GM20000 (cell line): ENCODE data around the gene DNAH1.

ENCODE experiments used
- DNase-seq: peaks from one replicate; pipeline ENCODE4 v3.0.0; 2012; ENCODE audit warnings: low spot score
- TF ChIP-seq, protein P1 (sequence below): IDR thresholded peaks from 2 replicates; pipeline ENCODE4 v1.5.1; 2012; ENCODE audit warnings: mild to moderate bottlenecking, control low read depth; ENCODE audit errors: extremely low read depth, missing control alignments

DNAH1 gene

DNA sequence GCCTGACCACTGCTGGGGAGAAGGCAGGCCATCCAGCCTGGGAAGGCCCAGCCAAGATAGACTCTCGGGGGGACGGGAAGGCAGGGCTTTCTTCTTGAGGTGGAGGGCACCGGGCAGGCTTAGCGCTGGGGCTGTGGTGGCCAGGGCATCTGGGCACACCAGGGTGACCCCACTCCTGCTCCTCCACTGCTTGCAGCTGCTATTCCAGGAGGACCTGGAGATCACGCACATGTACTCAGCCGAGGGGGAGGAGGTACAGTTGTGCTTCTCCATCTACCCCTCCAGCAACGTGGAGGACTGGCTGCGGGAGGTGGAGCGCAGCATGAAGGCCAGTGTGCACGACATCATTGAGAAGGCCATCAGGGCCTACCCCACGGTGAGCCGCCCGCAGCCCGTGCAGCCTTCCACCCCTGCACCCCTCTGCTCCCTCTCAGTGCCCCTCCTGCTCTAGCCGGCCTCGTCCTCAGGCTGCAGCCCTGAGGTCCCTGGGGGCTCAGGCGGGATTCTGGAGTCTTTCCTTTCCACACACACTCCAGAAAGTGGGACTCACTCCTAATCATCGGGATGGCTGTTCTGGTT lies 42.3 kb downstream of the DNAH1 start:
- TF ChIP-seq, protein P1, sequence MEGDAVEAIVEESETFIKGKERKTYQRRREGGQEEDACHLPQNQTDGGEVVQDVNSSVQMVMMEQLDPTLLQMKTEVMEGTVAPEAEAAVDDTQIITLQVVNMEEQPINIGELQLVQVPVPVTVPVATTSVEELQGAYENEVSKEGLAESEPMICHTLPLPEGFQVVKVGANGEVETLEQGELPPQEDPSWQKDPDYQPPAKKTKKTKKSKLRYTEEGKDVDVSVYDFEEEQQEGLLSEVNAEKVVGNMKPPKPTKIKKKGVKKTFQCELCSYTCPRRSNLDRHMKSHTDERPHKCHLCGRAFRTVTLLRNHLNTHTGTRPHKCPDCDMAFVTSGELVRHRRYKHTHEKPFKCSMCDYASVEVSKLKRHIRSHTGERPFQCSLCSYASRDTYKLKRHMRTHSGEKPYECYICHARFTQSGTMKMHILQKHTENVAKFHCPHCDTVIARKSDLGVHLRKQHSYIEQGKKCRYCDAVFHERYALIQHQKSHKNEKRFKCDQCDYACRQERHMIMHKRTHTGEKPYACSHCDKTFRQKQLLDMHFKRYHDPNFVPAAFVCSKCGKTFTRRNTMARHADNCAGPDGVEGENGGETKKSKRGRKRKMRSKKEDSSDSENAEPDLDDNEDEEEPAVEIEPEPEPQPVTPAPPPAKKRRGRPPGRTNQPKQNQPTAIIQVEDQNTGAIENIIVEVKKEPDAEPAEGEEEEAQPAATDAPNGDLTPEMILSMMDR = no peak
- no peak for DNase-seq

DNA sequence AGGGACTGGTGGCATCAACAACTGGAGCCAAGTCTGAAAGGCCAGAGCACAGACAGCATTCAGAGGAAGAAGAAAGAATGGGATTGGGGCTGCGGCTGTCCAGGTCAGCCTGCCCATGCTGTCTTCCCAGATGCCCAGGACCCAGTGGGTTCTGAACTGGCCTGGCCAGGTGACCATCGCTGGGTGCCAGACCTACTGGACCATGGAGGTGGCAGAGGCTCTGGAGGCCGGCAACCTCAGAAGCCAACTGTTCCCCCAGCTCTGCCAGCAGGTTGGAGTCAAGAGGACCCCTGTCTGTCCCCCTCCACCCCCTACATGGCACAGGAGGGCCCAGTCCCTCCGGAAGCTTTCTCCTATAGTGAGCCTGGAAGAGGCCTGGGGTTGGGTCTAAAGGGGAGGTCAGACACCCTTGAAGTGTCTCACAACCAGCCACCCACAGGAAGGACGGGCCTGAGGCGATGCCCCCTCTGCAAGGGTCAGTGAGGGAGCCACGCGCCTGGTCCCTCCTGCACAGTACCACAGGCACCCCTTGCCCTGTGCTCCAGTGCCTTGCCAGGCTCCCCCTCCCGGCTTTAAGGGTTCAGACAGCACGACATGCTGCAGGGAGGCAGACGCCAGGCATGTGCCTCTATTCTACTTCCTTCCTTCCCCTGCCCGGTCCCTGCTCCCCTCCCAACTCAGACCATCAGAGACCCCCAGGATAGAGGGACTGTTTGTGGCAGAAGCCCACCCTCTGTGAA lies 43.2 kb downstream of the DNAH1 start:
- no peak for DNase-seq
- TF ChIP-seq, protein P1 = no peak

DNA sequence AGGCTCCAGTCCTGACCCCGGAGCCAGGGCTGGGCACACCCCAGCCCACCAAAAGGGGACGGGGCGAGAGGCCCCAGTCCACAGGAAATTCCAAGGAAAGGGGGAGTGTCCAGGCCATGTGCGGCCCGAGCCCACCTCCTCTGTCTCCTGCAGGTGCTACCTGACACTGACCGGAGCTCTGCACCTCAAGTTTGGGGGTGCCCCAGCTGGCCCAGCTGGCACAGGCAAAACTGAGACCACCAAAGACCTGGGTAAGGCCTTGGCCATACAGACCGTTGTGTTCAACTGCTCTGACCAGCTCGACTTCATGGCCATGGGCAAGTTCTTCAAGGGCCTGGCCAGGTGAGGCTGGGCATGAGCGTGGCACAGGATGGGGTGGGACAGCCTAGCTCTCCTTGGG lies 44.9 kb downstream of the DNAH1 start:
- DNase-seq = no peak
- TF ChIP-seq, protein P1 = no peak

DNA sequence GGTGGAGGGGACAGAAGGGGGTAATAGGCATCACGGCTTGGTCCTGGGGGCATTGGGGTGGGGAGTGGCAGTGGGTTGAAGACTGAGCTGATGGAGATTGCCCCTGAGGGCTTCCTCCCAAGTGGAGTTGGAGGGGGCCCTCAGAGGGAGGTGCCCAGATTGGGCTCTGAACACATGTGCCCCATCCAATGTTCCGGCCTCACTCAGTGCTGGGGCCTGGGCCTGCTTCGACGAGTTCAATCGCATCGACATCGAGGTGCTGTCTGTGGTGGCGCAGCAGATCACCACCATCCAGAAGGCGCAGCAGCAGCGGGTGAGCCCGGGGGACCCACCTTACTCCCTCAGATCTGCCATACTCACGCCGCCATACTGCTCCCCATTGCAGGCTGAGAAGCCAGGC lies 45.3 kb downstream of the DNAH1 start:
- TF ChIP-seq, protein P1 = no peak
- no peak for DNase-seq

DNA sequence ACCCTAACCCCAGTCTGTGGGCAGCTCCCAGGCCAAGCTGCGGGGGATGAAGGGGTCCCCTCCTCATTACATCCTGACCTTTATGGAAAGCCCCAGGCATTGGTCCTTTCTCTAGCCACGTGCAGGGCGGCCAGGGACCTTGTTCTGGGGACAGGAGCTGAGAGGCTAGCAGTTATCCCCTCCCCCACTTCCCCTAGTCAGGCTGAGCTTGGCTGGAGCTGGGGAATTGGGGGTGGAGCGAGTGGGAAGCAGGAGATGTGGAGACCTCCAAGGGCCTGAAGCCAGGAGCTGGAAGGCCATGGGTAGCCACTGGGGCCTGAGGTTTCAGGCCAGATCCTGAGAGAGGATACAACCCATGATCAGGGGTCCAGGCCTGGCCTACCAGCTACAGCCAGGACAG lies 45.8 kb downstream of the DNAH1 start:
- DNase-seq = no peak
- TF ChIP-seq, protein P1 = no peak

DNA sequence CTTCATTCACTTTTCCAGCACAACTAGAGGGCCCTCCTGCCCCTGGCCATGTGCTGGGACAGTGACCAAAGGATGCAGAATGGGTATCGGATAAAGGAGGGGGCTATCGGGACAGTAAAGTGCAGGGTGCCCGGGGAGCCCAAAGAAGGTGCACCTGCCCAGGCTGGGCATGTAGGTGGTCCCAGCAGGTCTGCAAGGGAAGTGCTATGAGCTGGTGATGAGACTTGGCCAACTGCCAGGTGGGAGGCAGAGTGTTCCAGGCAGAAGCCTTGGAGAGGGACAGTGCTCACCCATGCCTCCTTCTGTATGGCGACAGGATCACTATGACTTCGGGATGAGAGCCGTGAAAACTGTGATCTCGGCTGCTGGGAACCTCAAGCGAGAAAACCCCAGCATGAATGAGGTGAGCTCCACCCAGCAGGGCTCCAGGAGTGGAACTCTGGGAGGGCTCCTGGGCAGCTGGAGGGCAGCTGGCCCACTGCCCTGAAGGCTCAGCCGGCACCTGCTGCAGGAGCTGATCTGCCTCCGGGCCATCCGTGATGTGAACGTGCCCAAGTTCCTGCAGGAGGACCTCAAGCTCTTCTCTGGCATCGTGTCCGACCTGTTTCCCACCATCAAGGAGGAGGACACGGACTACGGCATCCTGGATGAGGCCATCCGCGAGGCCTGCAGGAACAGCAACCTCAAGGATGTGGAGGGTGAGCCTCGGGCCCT lies 48.4 kb downstream of the DNAH1 start:
- DNase-seq = no peak
- TF ChIP-seq, protein P1 = no peak

DNA sequence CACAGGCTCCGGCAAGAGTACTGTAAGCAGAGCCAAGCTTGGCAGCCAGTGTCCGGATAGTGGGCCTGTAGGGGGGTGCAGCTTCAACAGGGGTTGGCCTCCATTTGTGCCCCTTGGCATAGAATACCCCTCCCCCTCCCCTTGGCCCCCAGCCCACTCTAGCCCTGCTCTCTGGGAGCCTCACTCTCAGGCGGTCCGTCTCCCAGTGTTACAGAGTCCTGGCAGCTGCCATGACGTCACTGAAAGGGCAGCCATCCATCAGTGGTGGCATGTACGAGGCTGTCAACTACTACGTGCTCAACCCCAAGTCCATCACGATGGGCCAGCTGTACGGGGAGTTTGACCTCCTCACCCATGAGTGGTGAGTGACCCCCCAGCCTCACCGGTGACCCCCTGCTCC lies 50.4 kb downstream of the DNAH1 start:
- DNase-seq = no peak
- TF ChIP-seq, protein P1 = no peak
